Subcutaneous abdominal adipose tissue (tissue), 5 donors: ENCODE results near the gene LRRC17.

ENCODE experiments used
- H3K27ac ChIP-seq: one replicate; pipeline ENCODE4 v1.7.0; 2013; ENCODE audit warnings: low read depth, mild to moderate bottlenecking, inconsistent platforms, low read length, moderate library complexity
- H3K27me3 ChIP-seq, 5 donors: one replicate each; pipeline ENCODE4 v1.7.0; 2013; ENCODE audit warnings: low read length in 5 of 5, inconsistent platforms in 1 of 5; ENCODE audit not compliant: control insufficient read depth in 5 of 5, insufficient read depth in 4 of 5
- H3K36me3 ChIP-seq, 5 donors: one replicate each; pipeline ENCODE4 v1.7.0; 2013; ENCODE audit warnings: low read length in 5 of 5; ENCODE audit not compliant: control insufficient read depth in 5 of 5, insufficient read depth in 5 of 5
- H3K4me1 ChIP-seq, 5 donors: one replicate each; pipeline ENCODE4 v1.7.0; 2013; ENCODE audit warnings: low read length in 5 of 5, mild to moderate bottlenecking in 3 of 5, moderate library complexity in 1 of 5; ENCODE audit not compliant: control insufficient read depth in 5 of 5, insufficient read depth in 5 of 5
- H3K4me3 ChIP-seq, 5 donors: one replicate each; pipeline ENCODE4 v1.7.0; 2013; ENCODE audit warnings: low read length in 5 of 5, low read depth in 1 of 5
- H3K9ac ChIP-seq, 5 donors: one replicate each; pipeline ENCODE4 v1.7.0; 2013; ENCODE audit warnings: low read length in 5 of 5, mild to moderate bottlenecking in 4 of 5, moderate library complexity in 3 of 5
- H3K9me3 ChIP-seq, 5 donors: one replicate each; pipeline ENCODE4 v1.7.0; 2013; ENCODE audit warnings: low read length in 5 of 5; ENCODE audit not compliant: control insufficient read depth in 5 of 5
- donor health status: healthy.
- donor health status: healthy.
- donor health status: healthy.
- donor health status: healthy.
- donor health status: healthy.

Gene LRRC17

GRCh38 chr7:102992509-102992937 is 79.7 kb downstream of the LRRC17 start:
- Histone ChIP-seq H3K27ac (no peak overlapping the region), H3K4me1 (peaks cover 0 to 10% (median 0%) of the 10 kb centered on the region in 5 donors), H3K36me3 (no peaks in the 10 kb centered on the region), H3K27me3 (no peaks in the 10 kb centered on the region), H3K4me3 (no peak overlapping the region), H3K9ac (no peak overlapping the region), H3K9me3 (no peaks in the 10 kb centered on the region)

GRCh38 chr7:102992938-102993717 is 80.3 kb downstream of the LRRC17 start:
- Histone ChIP-seq H3K36me3 (no peaks in the 10 kb centered on the region), H3K27me3 (no peaks in the 10 kb centered on the region), H3K4me3 (no peak overlapping the region), H3K9ac (no peak overlapping the region), H3K4me1 (peaks cover 0 to 10% (median 0%) of the 10 kb centered on the region in 5 donors), H3K9me3 (no peaks in the 10 kb centered on the region), H3K27ac (peak overlapping the region; percentile 25)

GRCh38 chr7:102993718-102994029 is 80.9 kb downstream of the LRRC17 start:
- no peaks in the 10 kb centered on the region for H3K36me3 ChIP-seq
- H3K27me3 ChIP-seq: no peaks in the 10 kb centered on the region
- H3K9ac ChIP-seq: no peak overlapping the region
- H3K4me3 ChIP-seq: no peak overlapping the region
- H3K4me1 ChIP-seq: peaks cover 0 to 10% (median 0%) of the 10 kb centered on the region in 5 donors
- peak overlapping the region; percentile 25 for H3K27ac ChIP-seq
- no peaks in the 10 kb centered on the region for H3K9me3 ChIP-seq

- H3K9me3 ChIP-seq: no peaks in the 10 kb centered on the region
- no peaks in the 10 kb centered on the region for H3K27me3 ChIP-seq
- H3K4me1 ChIP-seq: peaks cover 0 to 10% (median 0%) of the 10 kb centered on the region in 5 donors
- H3K4me3 ChIP-seq: no peak overlapping the region
- no peak overlapping the region for H3K9ac ChIP-seq
- no peak overlapping the region for H3K27ac ChIP-seq
- no peaks in the 10 kb centered on the region for H3K36me3 ChIP-seq
Measured at GRCh38 chr7:102994567-102994966, 81.8 kb downstream of the LRRC17 start.
